Testis (tissue), 3 donors: ENCODE data around the gene TMEM18. TPM values are rescaled to one million over a fixed set of nuclear protein-coding genes. Genes with fewer than 3 reads are reported as not detected.

Experiments
- DNase-seq: peaks from one replicate; pipeline ENCODE4 v3.0.0-alpha.2; 2019
- H3K27ac ChIP-seq, 2 donors: fragments of 200-600 bp; sonication (generic); one replicate each; pipeline ENCODE4 v1.5.1; 2019
- H3K27me3 ChIP-seq: fragments of 200-600 bp; sonication (generic); one replicate; pipeline ENCODE4 v1.5.1; 2019
- H3K36me3 ChIP-seq: fragments of 200-600 bp; sonication (generic); one replicate; pipeline ENCODE4 v1.5.1; 2017; ENCODE audit warnings: low read depth; ENCODE audit errors: missing control alignments
- H3K4me1 ChIP-seq: fragments of 200-600 bp; sonication (generic); one replicate; pipeline ENCODE4 v1.5.1; 2019
- H3K4me3 ChIP-seq, 2 donors: fragments of 200-600 bp; sonication (generic); one replicate each; pipeline ENCODE4 v1.5.1; 2017 to 2019
- H3K9me3 ChIP-seq: fragments of 200-600 bp; sonication (generic); one replicate; pipeline ENCODE4 v1.5.1; 2017
- CTCF ChIP-seq, 3 experiments: fragments of 450-650 bp in 2 of 3; fragments of 200-600 bp in 1 of 3; sonication (generic) in 1 of 3; IDR thresholded peaks; one replicate each; pipeline ENCODE4 v1.5.1; 2016 to 2019; ENCODE audit warnings: antibody characterized with exemption in 3 of 3, mild to moderate bottlenecking in 2 of 3, moderate library complexity in 1 of 3
- POLR2A ChIP-seq: fragments of 450-650 bp; IDR thresholded peaks from one replicate; pipeline ENCODE4 v1.6.1; 2017; ENCODE audit warnings: antibody characterized with exemption, mild to moderate bottlenecking, moderate library complexity
- WGBS, 2 donors: methylation state at CpG; one replicate each; pipeline ENCODE4 v1.1.5; 2018; 5-methylcytosine and 5-hydroxymethylcytosine counted together
- intact Hi-C: fragments of 100-400 bp; cut with DNase I; formaldehyde crosslinking; loops from one replicate; pipeline ENCODE4 v1.15.1; 2023; ENCODE audit warnings: low total_unique reads
- polyA plus RNA-seq: library from polyadenylated mRNA; stranded (reverse); fragments of 350-450 nt; fragmentation: Illumina TruSeq; extraction: RNeasy Lipid Tissue Mini Kit (QIAGEN cat#74804); gene quantifications from one replicate; pipeline ENCODE4 v1.2.3, GENCODE V29; 2014; ENCODE audit warnings: low read depth, low replicate concordance; ENCODE audit not compliant: insufficient read depth
- total RNA-seq, 2 donors: library from RNA; depleted of rRNA; stranded (reverse); fragments of >200 nt; gene quantifications; one replicate each; pipeline ENCODE4 v1.2.3, GENCODE V29; 2016

Gene TMEM18
- total and polyA plus RNA-seq, 3 donors from 2014 or later: 18.0 to 30.5 (median 25.8) TPM

- peak; percentile 9 for DNase-seq
- no peaks in the 10 kb centered on the region for H3K36me3 ChIP-seq
- no peaks in the 10 kb centered on the region for H3K27me3 ChIP-seq
- intact Hi-C loops: no loop called here
- H3K27ac ChIP-seq: no peak overlapping the region
- no peaks in the 10 kb centered on the region for H3K9me3 ChIP-seq
- H3K4me1 ChIP-seq: peaks cover 7% of the 10 kb centered on the region
- H3K4me3 ChIP-seq: no peak overlapping the region
- TF ChIP-seq POLR2A (no peak), CTCF (IDR thresholded peaks at IDR 0.05) (no peak)
Measured at GRCh38 chr2:655626-656025, 21.6 kb downstream of the TMEM18 start.

DNA sequence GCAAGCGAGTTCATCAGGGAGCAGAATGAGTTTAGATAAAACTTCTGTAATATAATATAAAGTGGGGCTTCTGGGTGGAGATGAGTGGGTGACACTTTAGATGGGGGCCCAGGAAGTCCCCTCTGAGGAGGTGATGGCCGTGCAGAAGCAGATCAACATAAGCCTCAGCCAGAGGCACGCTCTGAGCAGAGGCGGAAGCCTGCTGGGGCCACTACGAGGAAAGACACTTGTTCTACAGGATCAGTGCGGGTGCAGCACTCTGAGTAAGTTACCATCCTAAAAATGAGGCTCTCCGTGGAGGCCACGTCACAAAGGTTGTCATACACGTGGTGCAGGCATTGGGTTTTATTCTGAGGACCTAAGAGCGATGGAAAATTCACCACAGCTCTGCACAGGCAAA, 22.3 kb downstream of the TMEM18 start:
- intact Hi-C loops: no loop called here
- 87 to 91% methylated on average over 9 to 10 of the region's 10 CpGs for WGBS, 2 donors
- no peaks in the 10 kb centered on the region for H3K36me3 ChIP-seq
- H3K27ac ChIP-seq: no peak overlapping the region
- no peaks in the 10 kb centered on the region for H3K9me3 ChIP-seq
- H3K4me3 ChIP-seq: no peak overlapping the region
- no peaks in the 10 kb centered on the region for H3K27me3 ChIP-seq
- peak; percentile 2 for DNase-seq
- TF ChIP-seq POLR2A (no peak), CTCF (IDR thresholded peaks at IDR 0.05) (no peak)
- H3K4me1 ChIP-seq: peaks cover under 1% of the 10 kb centered on the region

- TF ChIP-seq POLR2A (no peak), CTCF (IDR thresholded peaks at IDR 0.05) (no peak)
- H3K4me1 ChIP-seq: peaks cover 4% of the 10 kb centered on the region
- no peak overlapping the region for H3K4me3 ChIP-seq
- H3K9me3 ChIP-seq: no peaks in the 10 kb centered on the region
- intact Hi-C loops: no loop called here
- H3K36me3 ChIP-seq: no peaks in the 10 kb centered on the region
- H3K27me3 ChIP-seq: no peaks in the 10 kb centered on the region
- no peak overlapping the region for H3K27ac ChIP-seq
- WGBS, 2 donors: 84 to 85% methylated on average over 15 to 17 of the region's 17 CpGs
- DNase-seq: no peak
Measured at GRCh38 chr2:653645-654425, 23.4 kb downstream of the TMEM18 start.

GRCh38 chr2:652881-653480, 24.2 kb downstream of the TMEM18 start:
- Histone ChIP-seq H3K27me3 (no peaks in the 10 kb centered on the region), H3K27ac (no peak overlapping the region), H3K9me3 (no peaks in the 10 kb centered on the region), H3K4me1 (peaks cover 5% of the 10 kb centered on the region), H3K36me3 (no peaks in the 10 kb centered on the region), H3K4me3 (no peak overlapping the region)
- WGBS, 2 donors: 92% methylated on average over 6 of the region's 6 CpGs
- TF ChIP-seq POLR2A (no peak), CTCF (IDR thresholded peaks at IDR 0.05) (no peak)
- intact Hi-C loops: no loop called here
- no peak for DNase-seq
